AG09319 (cell line): Measurements from ENCODE around the gene HIP1R.

Experiments used
- DNase-seq: peaks from one replicate; pipeline ENCODE4 v3.0.0-alpha.2; 2010; ENCODE audit warnings: low read depth; ENCODE audit errors: extremely low read depth
- CTCF ChIP-seq: IDR thresholded peaks from 2 replicates; pipeline ENCODE4 v1.5.1; 2011; ENCODE audit warnings: low read depth, mild to moderate bottlenecking, inconsistent platforms, low read length, moderate library complexity

The HIP1R gene

GRCh38 chr12:122820138-122820537, 15.1 kb upstream of the HIP1R start:
- DNase-seq = no peak
- TF ChIP-seq CTCF = no peak

GRCh38 chr12:122820838-122821271, 14.4 kb upstream of the HIP1R start:
- no peak for TF ChIP-seq CTCF
- DNase-seq = no peak

GRCh38 chr12:122823429-122823828, 11.8 kb upstream of the HIP1R start:
- TF ChIP-seq CTCF = no peak

GRCh38 chr12:122825773-122826724, 9.2 kb upstream of the HIP1R start:
- TF ChIP-seq CTCF = no peak
- DNase-seq = no peak

More at GRCh38 chr12:122823429-122823828, 11.8 kb upstream of the HIP1R start:
- no peak for DNase-seq

- no peak for TF ChIP-seq CTCF
- DNase-seq = no peak
These were observed 8.0 kb upstream of the HIP1R start for GRCh38 chr12:122827258-122827657.

- no peak for TF ChIP-seq CTCF
- no peak for DNase-seq
These were observed 4.6 kb upstream of the HIP1R start for GRCh38 chr12:122830517-122831214.
